Upper lobe of left lung (tissue), 6 donors: ENCODE data around the gene PRKAG2. TPM values are rescaled to one million over a fixed set of nuclear protein-coding genes. Genes with fewer than 3 reads are reported as not detected.

Experiments
- ATAC-seq, 2 donors: fragments of 200-7000 bp; cut with Tn5 transposase; one replicate each; pipeline ENCODE4 v1.9.1; 2022; ENCODE audit warnings: mild to moderate bottlenecking in 2 of 2, moderate library complexity in 2 of 2; ENCODE audit not compliant: low FRiP score in 2 of 2
- DNase-seq, 2 donors: peaks; one replicate each; pipeline ENCODE4 v3.0.0-alpha.2; 2019 to 2020
- H3K27ac ChIP-seq, 4 donors: fragments of 200-600 bp; sonication (generic); one replicate each; pipeline ENCODE4 v1.5.1; 2016 to 2019
- H3K27me3 ChIP-seq, 4 donors: fragments of 200-600 bp; sonication (generic); one replicate each; pipeline ENCODE4 v1.5.1; 2017 to 2019
- H3K36me3 ChIP-seq, 4 donors: fragments of 200-600 bp; sonication (generic); one replicate each; pipeline ENCODE4 v1.5.1; 2016 to 2019
- H3K4me1 ChIP-seq, 4 donors: fragments of 200-600 bp; sonication (generic); one replicate each; pipeline ENCODE4 v1.5.1; 2018 to 2019
- H3K4me3 ChIP-seq, 4 donors: fragments of 200-600 bp; sonication (generic); one replicate each; pipeline ENCODE4 v1.5.1; 2017 to 2019; ENCODE audit warnings: mild to moderate bottlenecking in 2 of 4, moderate library complexity in 1 of 4
- H3K9me3 ChIP-seq, 4 donors: fragments of 200-600 bp; sonication (generic); one replicate each; pipeline ENCODE4 v1.5.1; 2018 to 2019
- CTCF ChIP-seq, 6 experiments: fragments of 450-650 bp in 4 of 6; fragments of 200-600 bp in 2 of 6; sonication (generic) in 2 of 6; IDR thresholded peaks; one replicate each; pipeline ENCODE4 v1.5.1; 2016 to 2019; ENCODE audit warnings: antibody characterized with exemption in 6 of 6
- EP300 ChIP-seq, 4 donors: sonication (generic); formaldehyde crosslinking; IDR thresholded peaks; one replicate each; pipeline ENCODE4 v1.5.1; 2017; ENCODE audit warnings: antibody characterized with exemption in 4 of 4, control low read depth in 2 of 4
- POLR2A ChIP-seq, 4 donors: fragments of 450-650 bp; IDR thresholded peaks; one replicate each; pipeline ENCODE4 v1.5.1; 2016 to 2017; ENCODE audit warnings: antibody characterized with exemption in 4 of 4, mild to moderate bottlenecking in 2 of 4
- POLR2AphosphoS5 ChIP-seq, 2 donors: sonication (generic); formaldehyde crosslinking; IDR thresholded peaks; one replicate each; pipeline ENCODE4 v1.5.1; 2017; ENCODE audit warnings: antibody characterized with exemption in 2 of 2
- WGBS, 2 donors: methylation state at CpG; one replicate each; pipeline ENCODE4 v1.1.5; 2017 to 2018; 5-methylcytosine and 5-hydroxymethylcytosine counted together
- total RNA-seq, 6 donors: library from RNA; depleted of rRNA in 4 of 6; stranded (reverse); fragments of >200 nt in 4 of 6; gene quantifications; one replicate each; pipeline versions ENCODE4 v1.1.0 to v1.2.1, GENCODE V29; 2016 to 2021
- donor health status: DM: no; HTN: no; CAD: no; lungs with moderate emphysema.
- donor health status: DM: no; HTN: yes; CAD: no; lungs with severe emphysema.

The PRKAG2 gene
- total RNA-seq, 6 donors from 2014 or later, result 20.6 to 68.1 (median 29.6) TPM

GRCh38 chr7:151634643-151635042 lies 242.3 kb downstream of the PRKAG2 start:
- no peak for ATAC-seq
- peaks cover 6 to 19% (median 11%) of the 10 kb centered on the region in 4 donors for H3K4me1 ChIP-seq
- no peak for TF ChIP-seq CTCF (IDR thresholded peaks at IDR 0.05)
- TF ChIP-seq POLR2AphosphoS5 (IDR thresholded peaks at IDR 0.05), result no peak
- no peak for TF ChIP-seq POLR2A (IDR thresholded peaks at IDR 0.05)
- TF ChIP-seq EP300 (IDR thresholded peaks at IDR 0.05), result no peak

GRCh38 chr7:151633516-151633812 lies 243.5 kb downstream of the PRKAG2 start:
- TF ChIP-seq POLR2A (IDR thresholded peaks at IDR 0.05) (no peak), POLR2AphosphoS5 (IDR thresholded peaks at IDR 0.05) (no peak), EP300 (IDR thresholded peaks at IDR 0.05) (no peak), CTCF (IDR thresholded peaks at IDR 0.05) (no peak)
- ATAC-seq (no peak), DNase-seq (no peak)
- Histone ChIP-seq H3K36me3 (no peaks in the 10 kb centered on the region), H3K27ac (peak overlapping the region; percentile 89 to 94 (median 91)), H3K4me1 (peaks cover 6 to 19% (median 11%) of the 10 kb centered on the region in 4 donors), H3K4me3 (no peak overlapping the region), H3K9me3 (no peaks in the 10 kb centered on the region), H3K27me3 (no peaks in the 10 kb centered on the region)
- WGBS, 2 donors, result 95 to 96% methylated on average over 1 of the region's 1 CpG

More at GRCh38 chr7:151634643-151635042, 242.3 kb downstream of the PRKAG2 start:
- 96 to 99% methylated on average over 2 of the region's 2 CpGs for WGBS, 2 donors
- no peak overlapping the region for H3K27ac ChIP-seq
- H3K27me3 ChIP-seq, result no peaks in the 10 kb centered on the region
- H3K4me3 ChIP-seq, result no peak overlapping the region
- H3K36me3 ChIP-seq, result no peaks in the 10 kb centered on the region
- H3K9me3 ChIP-seq, result no peaks in the 10 kb centered on the region
- DNase-seq, result no peak

GRCh38 chr7:151632750-151633515 lies 244.0 kb downstream of the PRKAG2 start:
- DNase-seq (peak; percentile 73 to 88), ATAC-seq (peak; percentile 82)
- WGBS, 2 donors, result 12 to 21% methylated on average over 18 of the region's 28 CpGs
- Histone ChIP-seq H3K9me3 (no peaks in the 10 kb centered on the region), H3K4me3 (peak overlapping the region; percentile 24 to 81 (median 71)), H3K27me3 (no peaks in the 10 kb centered on the region), H3K4me1 (peaks cover 6 to 19% (median 11%) of the 10 kb centered on the region in 4 donors), H3K27ac (peak overlapping the region; percentile 89 to 94 (median 91)), H3K36me3 (no peaks in the 10 kb centered on the region)
- no peak for TF ChIP-seq EP300 (IDR thresholded peaks at IDR 0.05)
- TF ChIP-seq POLR2AphosphoS5 (IDR thresholded peaks at IDR 0.05), result peak in 1 of 2 donors; percentile 33
- peak in 2 of 4 donors; percentile 19 to 30 for TF ChIP-seq POLR2A (IDR thresholded peaks at IDR 0.05)

- peak; percentile 91 to 98 for DNase-seq
- WGBS, 2 donors, result 1 to 3% methylated on average over 10 to 48 of the region's 111 CpGs
- Histone ChIP-seq H3K27me3 (no peaks in the 10 kb centered on the region), H3K27ac (peak overlapping the region; percentile 89 to 94 (median 91)), H3K9me3 (no peaks in the 10 kb centered on the region), H3K4me3 (peak overlapping the region; percentile 24 to 81 (median 71)), H3K36me3 (no peaks in the 10 kb centered on the region), H3K4me1 (peaks cover 6 to 19% (median 11%) of the 10 kb centered on the region in 4 donors)
- peak; percentile 90 to 94 for ATAC-seq
- TF ChIP-seq EP300 (IDR thresholded peaks at IDR 0.05), result no peak
- peak; percentile 31 to 75 (median 46) for TF ChIP-seq CTCF (IDR thresholded peaks at IDR 0.05)
- TF ChIP-seq POLR2AphosphoS5 (IDR thresholded peaks at IDR 0.05), result peak; percentile 11 to 52
- peak in 1 of 4 donors; percentile 64 for TF ChIP-seq POLR2A (IDR thresholded peaks at IDR 0.05)
Observed at GRCh38 chr7:151631953-151632749, 244.8 kb downstream of the PRKAG2 start.

GRCh38 chr7:151631570-151631952 lies 245.4 kb downstream of the PRKAG2 start:
- no peak for TF ChIP-seq EP300 (IDR thresholded peaks at IDR 0.05)
- ATAC-seq (no peak), DNase-seq (no peak)
- 1 to 3% methylated on average over 11 to 14 of the region's 31 CpGs for WGBS, 2 donors
- Histone ChIP-seq H3K9me3 (no peaks in the 10 kb centered on the region), H3K27me3 (no peaks in the 10 kb centered on the region), H3K36me3 (no peaks in the 10 kb centered on the region), H3K4me3 (peak overlapping the region; percentile 8 to 81 (median 71)), H3K4me1 (peaks cover 6 to 19% (median 11%) of the 10 kb centered on the region in 4 donors), H3K27ac (peak overlapping the region; percentile 77 to 94 (median 91))
